Left colon (tissue), 2 donors: ENCODE measurements around the gene KLC1. TPM values are rescaled to one million over a fixed set of nuclear protein-coding genes. Genes with fewer than 3 reads are reported as not detected.
A peak's percentile ranks its signal among the peaks of the same experiment; 100 is the strongest.
"Not testable (repeated sequence)": the region's sequence is repeated elsewhere in the genome, so short reads cannot be mapped to it uniquely, and the experiment has no call there.

Source experiments
- ATAC-seq: fragments of 200-7000 bp; cut with Tn5 transposase; one replicate; pipeline ENCODE4 v1.9.1; 2020; ENCODE audit warnings: mild to moderate bottlenecking, moderate library complexity
- DNase-seq, 2 donors: peaks; one replicate each; pipeline ENCODE4 v3.0.0-alpha.2; 2020
- intact Hi-C, 2 donors: fragments of 100-400 bp; cut with DNase I in 1 of 2; cut with micrococcal nuclease in 1 of 2; formaldehyde crosslinking; loops; one replicate each; pipeline versions ENCODE4 v1.11.2 to v1.14.0; 2022; cut with DNase I, micrococcal nuclease
- total RNA-seq, 2 donors: library from RNA; stranded (reverse); fragmentation: NEBNext Ultra II Directional; extraction: Animal tissue kit (Norgen Biotek cat#: 25700); gene quantifications; one replicate each; pipeline ENCODE4 v1.2.1, GENCODE V29; 2021
- donor health status: DM: no; HTN: no; CAD: no.
- donor health status: DM: yes; HTN: yes; CAD: no.

Gene KLC1
- total RNA-seq, 2 donors from 2014 or later = 83.6 to 88.0 TPM

DNA sequence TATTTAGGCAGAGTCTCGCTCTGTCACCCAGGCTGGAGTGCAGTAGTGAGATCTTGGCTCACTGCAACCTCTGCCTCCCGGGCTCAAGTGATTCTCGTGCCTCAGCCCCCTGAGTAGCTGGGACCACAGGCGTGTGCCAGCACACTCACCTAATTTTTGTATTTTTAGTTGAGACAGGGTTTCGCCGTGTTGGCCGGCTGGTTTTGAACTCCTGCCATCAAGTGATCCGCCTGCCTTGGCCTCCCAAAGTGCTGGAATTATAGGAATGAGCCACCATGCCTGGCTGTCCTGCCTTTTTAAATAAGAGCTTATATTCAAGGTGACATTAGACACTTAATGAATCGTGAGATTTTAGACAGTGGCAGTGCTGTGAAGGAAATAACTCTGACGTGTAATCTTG lies 24.3 kb downstream of the KLC1 start:
- DNase-seq, ATAC-seq, intact Hi-C loops: not testable (repeated sequence)

- DNase-seq (no peak), ATAC-seq (no peak)
- intact Hi-C loops = no loop called here
These were observed 24.8 kb downstream of the KLC1 start for GRCh38 chr14:103653805-103654204.

DNA sequence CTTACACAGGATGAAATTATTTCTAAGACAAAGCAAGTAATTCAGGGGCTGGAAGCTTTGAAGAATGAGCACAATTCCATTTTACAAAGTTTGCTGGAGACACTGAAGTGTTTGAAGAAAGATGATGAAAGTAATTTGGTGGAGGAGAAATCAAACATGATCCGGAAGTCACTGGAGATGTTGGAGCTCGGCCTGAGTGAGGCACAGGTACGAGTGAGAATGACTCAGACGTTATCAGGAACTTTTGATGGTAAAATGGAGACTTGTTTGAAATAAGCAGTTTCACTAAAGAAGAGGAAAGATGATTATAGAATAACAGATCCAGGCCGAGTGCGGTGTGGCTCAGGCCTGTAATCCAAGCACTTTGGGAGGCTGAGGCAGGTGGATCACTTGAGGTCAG lies 25.6 kb downstream of the KLC1 start:
- intact Hi-C loops = no loop called here
- DNase-seq (no peak), ATAC-seq (no peak)

DNA sequence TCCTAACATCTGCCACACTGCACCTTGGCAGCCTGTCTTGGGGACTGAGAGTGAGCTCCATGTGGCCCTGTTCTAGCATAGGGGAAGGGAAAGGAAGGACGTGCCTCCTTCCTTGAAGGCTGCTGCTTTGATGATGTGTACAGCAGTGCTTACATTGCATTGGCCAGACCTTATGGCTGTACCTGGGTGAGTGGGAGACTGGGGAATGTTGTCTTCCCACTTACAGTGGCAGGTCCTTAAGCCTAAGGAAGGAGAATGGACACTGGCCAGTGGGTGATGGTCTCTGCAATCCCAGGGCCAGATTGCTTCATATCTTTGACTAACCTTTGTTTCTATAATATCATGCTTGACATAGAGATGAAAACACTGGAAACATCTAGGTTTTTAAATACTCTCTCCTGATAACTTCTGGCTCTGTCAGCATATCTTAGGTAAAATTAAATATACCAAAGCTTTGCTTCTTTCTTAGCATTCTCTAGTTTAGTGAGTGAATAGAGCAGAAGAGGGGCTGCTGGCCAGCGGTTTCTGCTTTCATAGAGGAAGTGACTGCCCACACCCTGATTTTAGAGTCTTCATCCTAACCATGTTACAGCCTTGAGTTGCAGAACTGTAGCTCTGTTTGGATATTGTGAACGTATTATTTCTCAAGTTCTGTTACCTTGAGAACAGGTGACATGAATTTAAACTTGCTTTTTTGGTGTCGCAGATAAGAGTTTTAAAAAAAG lies 27.2 kb downstream of the KLC1 start:
- ATAC-seq = peak; percentile 19
- no peak for DNase-seq
- intact Hi-C loops = no loop called here

DNA sequence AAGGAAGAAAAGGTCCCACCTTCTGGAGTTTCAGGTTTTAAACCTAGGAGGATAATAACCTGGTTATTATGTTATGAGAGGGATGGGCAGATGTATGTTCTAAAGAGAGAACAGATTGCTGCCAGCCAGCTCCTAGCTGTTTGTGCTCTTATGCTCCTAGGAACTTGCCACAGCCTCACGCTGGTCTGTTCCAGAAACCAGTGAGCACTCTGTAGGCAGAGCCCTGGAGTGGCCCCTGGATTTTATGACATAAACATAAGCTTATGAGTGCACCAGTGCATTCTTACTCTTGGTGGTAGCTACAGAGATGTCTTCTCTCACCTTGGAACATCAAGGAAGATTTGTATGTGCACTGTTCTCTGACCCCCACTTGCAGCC lies 27.7 kb downstream of the KLC1 start:
- DNase-seq (no peak), ATAC-seq (peak; percentile 62)
- intact Hi-C loops = no loop called here

DNA sequence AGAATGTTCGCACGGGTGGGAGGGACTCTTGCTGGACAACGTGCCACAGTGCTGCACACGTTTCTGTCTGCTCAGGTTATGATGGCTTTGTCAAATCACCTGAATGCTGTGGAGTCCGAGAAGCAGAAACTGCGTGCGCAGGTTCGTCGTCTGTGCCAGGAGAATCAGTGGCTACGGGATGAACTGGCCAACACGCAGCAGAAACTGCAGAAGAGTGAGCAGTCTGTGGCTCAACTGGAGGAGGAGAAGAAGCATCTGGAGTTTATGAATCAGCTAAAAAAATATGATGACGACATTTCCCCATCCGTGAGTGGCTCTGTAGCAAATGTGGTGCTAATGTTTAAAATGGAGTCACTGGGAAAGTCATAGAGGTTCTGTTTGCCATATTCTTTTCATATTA lies 28.5 kb downstream of the KLC1 start:
- intact Hi-C loops = no loop called here
- DNase-seq = no peak
- ATAC-seq = no peak

GRCh38 chr14:103659631-103660030 lies 30.6 kb downstream of the KLC1 start:
- no peak for ATAC-seq
- intact Hi-C loops = no loop called here
- DNase-seq = no peak

DNA sequence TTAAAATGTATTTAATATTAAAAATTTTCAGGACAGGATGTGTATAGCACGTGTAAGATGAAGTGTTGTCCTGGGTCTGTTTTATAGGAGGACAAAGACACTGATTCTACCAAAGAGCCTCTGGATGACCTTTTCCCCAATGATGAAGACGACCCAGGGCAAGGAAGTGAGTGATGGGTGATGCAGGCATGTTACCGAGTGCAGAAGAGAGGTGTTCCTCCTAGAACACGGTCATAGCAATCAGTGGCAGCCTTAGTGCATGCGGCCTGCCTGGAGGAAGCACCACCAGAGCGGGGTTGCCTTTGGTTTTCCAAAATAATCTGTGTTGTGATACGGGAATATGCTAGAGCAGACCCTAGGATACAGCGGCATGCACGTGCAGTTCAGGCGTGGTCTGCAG lies 33.0 kb downstream of the KLC1 start:
- ATAC-seq (no peak), DNase-seq (no peak)
- intact Hi-C loops = no loop called here

GRCh38 chr14:103662591-103662990 lies 33.6 kb downstream of the KLC1 start:
- intact Hi-C loops = no loop called here
- ATAC-seq = no peak
- DNase-seq = no peak

- DNase-seq (no peak), ATAC-seq (no peak)
- intact Hi-C loops = no loop called here
These were observed 34.5 kb downstream of the KLC1 start for GRCh38 chr14:103663506-103663905.

GRCh38 chr14:103667671-103668070 lies 38.7 kb downstream of the KLC1 start:
- DNase-seq = no peak
- intact Hi-C loops = no loop called here
- ATAC-seq = no peak

DNA sequence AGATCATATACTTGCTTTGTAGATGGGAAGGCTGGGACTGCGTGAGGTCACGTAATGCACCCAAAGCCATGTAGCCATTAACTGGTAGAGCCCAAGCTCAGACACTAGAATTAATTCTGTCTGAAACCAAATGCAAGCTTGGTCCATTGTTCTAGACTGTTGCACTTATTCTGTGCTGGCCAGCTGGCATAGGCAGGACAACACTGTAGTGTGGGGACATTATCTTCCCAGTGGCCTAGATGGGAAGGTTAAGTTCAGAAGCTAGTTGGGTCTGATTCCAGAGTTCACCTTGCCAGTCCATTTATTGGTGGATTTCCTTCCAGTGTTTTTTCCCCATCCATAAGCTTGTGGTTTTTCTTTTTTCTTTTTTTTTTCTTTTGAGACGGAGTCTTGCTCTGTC lies 39.1 kb downstream of the KLC1 start:
- ATAC-seq = no peak
- no peak for DNase-seq
- intact Hi-C loops = no loop called here

GRCh38 chr14:103669370-103669769 lies 40.4 kb downstream of the KLC1 start:
- ATAC-seq (no peak), DNase-seq (no peak)
- intact Hi-C loops = no loop called here

GRCh38 chr14:103671911-103672310 lies 42.9 kb downstream of the KLC1 start:
- intact Hi-C loops = no loop called here
- DNase-seq = no peak
- no peak for ATAC-seq

GRCh38 chr14:103675957-103676356 lies 46.9 kb downstream of the KLC1 start:
- no peak for ATAC-seq
- DNase-seq = no peak
- intact Hi-C loops = no loop called here

- ATAC-seq = no peak
These were observed 48.1 kb downstream of the KLC1 start for GRCh38 chr14:103676881-103677675.

GRCh38 chr14:103679351-103679750 lies 50.3 kb downstream of the KLC1 start:
- intact Hi-C loops = no loop called here
- peak; percentile 81 for ATAC-seq

More at GRCh38 chr14:103676881-103677675, 48.1 kb downstream of the KLC1 start:
- intact Hi-C loops = no loop called here
- DNase-seq = no peak

DNA sequence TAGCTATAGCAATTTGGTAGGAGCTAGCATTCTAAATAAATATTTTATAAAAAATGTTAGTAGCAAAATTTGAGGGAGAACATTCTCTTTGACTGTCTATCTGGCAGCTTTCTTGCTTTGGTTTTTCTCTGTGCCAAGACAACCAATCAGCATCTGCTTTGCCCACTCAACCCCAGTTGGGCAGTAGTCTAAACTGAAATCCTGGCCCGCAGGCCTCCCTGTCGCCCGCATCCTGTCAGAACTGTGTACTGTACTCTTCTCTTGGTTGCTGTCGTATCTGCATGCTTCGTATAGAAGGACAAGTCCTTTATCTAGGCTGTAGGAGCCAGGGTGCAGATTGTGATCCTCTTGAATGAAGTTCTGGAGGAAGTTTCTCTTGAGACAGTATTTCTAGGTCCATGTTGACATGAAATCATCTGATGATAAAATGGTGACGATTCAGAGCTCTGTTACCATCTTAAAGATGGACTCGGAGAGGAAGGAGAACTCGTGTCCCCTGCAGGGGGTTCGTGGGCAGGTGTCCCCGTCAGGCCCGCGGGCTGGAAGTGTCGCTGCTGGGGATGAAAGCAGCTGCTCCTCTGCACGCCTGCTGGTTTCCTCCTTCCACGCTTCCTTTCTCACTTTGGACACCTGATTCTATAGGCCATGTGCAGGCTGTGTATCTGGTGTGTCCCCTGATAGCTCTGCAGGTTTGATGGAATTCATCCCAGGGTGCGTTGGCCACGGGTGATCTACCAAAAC lies 51.6 kb downstream of the KLC1 start:
- DNase-seq (no peak), ATAC-seq (no peak)
- intact Hi-C loops = no loop called here

More at GRCh38 chr14:103679351-103679750, 50.3 kb downstream of the KLC1 start:
- DNase-seq = peak in 1 of 2 donors; percentile 57

DNA sequence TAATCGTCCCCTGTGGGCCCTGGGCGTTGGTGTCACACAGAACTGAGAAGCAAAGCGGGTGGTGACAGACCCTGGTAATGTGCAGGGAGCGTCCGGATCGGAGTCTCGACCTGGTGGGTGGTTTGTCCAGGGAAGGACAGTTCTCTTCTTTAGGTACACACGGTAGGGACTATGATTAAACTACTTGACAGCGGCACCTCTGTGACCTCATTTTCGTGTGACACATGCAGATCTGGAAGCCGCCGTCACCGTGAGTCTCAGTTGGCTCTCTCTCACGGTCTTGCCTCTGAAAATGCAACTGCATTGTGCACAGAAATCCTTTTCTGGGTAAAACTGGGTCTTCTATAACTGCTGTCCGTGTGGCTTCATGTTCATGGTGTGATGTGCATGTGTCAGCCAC lies 54.1 kb downstream of the KLC1 start:
- DNase-seq = no peak
- ATAC-seq = no peak
- intact Hi-C loops = no loop called here

- no peak for DNase-seq
- no peak for ATAC-seq
- intact Hi-C loops = no loop called here
These were observed 55.5 kb downstream of the KLC1 start for GRCh38 chr14:103684471-103684870.
